HG03108 (cell line): Measurements from ENCODE around the gene STRN4.

Experiments
- ATAC-seq: cut with Tn5 transposase; IDR thresholded peaks from one replicate; pipeline ENCODE4 v1.9.1; 2021; ENCODE audit warnings: moderate library complexity; ENCODE audit not compliant: unreplicated experiment

Gene STRN4

DNA sequence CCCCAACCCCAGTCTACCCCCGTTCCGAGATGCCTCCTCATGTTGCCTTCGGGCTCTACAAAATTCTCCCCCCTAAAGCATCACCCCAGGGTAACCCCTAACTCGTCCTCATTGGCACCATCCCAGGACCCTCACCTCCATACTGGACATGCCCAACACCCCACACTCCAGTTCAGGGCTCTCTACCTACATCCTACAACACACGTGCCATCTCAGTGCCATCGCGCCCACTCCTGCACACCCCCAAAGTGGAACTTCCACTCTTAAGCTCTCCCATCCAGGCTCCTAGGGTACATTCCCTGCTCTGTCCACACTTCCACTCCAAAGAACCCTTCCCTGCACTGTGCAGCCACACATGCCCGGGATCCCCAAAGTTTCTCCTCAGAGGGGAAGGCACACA, 1.2 kb downstream of the STRN4 start:
- ATAC-seq = no peak

DNA sequence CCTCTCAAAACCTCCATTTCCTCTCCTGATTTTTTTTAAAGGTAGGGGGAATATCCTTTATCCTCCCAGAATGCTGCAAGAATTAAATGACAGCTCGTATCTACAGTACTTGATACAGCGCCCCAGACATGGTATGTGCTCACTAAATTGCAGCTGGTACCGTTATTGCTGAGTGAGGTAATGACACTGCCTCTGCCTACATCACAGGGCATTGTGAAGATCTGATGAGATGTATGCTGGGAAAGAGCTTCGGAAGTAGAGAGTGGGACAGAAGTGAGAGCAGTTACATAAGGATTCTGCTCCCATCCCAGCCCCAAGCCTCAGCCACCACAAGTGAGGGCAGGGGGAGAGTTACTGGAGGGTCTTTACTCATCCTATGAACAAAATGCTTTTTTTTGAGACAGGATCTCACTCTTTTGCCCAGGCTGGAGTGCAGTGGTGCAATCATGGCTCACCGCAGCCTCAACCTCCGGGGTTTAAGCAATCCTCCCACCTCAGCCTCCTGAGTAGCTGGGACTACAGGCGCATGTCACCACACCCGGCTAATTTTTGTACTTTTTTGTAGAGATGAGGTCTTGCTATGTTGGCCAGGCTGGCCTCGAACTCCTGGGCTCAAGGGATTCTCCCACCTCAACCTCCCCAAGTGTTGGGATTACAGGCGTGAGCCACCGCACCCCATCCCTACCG, 2.1 kb downstream of the STRN4 start:
- ATAC-seq = no peak

DNA sequence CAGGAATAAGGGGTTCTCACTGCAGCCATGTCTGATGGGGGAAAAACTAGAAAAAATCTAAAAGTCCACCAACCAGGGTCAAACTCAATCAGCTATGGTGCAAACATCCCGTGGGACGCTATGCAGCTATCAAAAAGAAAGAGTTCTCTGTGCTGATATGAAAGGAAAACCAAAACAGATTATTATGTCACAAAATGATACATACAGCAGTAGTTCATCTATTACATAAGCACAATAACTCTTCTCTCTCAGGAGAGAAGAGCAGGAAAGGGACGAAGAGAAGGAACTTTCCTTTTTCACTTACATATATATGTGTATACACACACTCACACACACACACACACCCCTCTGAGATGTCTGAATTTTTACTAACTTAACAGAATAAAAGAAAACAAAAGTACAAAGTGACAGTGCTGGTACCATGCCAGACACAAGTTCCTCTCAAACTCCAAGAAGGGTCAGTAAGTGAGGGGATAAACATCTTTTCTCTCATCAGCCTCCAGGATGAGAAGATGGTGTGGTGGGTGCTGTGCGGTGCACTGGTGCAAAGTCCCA, 3.2 kb downstream of the STRN4 start:
- ATAC-seq = no peak

DNA sequence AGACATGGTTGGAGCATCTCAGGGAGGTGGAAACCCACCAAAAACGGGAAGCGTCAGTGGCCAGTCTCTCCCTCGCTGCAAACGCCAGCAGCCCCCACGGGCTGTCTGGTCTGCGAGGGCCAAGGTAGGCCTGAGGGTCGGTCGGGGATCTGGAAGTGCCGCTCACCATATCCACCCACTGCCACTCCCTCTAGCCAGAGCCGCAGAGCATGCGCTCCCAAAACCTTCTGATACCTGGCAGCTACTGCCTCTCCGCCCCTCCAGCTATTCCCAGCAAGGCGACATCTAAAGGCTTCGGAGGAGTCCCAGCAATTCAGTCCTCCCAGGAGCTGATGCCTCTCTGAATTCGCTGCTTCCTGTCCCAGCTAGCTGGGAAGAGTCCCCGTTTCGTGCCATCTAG, 4.8 kb downstream of the STRN4 start:
- no peak for ATAC-seq

DNA sequence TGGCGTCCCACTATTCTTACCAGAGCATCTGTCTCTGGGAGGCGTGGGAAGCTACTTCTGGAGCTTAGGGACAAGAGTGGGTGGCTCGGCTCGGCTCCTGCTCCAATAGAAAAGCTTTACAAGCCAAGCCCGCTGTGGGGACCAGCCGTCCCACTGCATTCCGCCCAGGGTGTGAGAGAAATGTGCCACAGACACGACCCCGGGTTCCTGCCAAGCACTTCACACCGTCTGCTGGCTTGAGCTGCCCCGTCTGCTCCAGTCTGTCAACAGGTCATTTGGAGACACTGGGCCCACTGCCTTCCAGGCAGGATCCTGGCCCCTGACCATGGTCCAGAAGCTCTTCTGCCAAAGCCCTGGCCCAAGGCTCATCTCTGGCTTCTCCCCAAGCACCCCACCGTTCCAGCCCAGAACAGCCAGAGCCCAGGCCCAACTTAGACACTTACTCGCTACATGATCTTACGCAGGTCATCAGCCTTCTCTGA, 6.9 kb downstream of the STRN4 start:
- ATAC-seq = no peak

DNA sequence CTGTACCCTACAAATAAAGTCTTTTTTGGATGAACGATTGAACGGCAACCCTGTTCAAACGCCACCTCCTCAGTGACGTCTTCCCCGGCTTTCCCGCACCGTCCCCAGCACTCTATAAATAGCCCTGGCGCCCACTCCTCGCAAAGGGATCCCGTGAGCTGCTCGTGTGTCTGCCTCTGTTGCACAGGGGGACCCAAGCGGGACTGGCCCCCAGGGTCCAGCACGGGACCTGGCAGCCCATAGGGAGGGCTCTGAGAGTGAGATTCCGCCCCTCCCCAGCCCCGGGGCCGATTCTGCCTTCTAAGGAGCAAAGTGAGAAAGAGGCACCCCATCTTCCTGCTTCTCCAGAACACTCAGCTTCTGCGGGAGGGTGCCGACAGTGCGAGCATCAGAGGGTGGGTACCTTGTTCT, 8.5 kb downstream of the STRN4 start:
- no peak for ATAC-seq

DNA sequence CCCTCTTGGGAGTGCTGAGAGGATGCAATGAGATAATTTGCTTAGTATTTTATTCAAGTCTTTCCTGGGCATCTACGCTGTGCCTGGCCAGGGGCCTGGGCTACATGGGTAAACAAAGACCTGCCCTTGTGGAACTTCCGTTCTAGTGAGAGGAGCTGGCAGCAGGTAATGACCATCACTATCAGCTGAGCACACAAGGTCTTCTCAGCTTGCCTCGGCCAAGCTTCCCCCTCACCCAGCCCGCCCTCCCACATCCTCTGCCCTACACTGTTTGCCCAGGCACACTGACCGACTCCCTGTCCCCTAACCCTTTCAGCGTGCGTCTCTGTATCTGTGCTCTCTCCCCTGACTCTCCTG, 9.0 kb downstream of the STRN4 start:
- ATAC-seq = no peak

DNA sequence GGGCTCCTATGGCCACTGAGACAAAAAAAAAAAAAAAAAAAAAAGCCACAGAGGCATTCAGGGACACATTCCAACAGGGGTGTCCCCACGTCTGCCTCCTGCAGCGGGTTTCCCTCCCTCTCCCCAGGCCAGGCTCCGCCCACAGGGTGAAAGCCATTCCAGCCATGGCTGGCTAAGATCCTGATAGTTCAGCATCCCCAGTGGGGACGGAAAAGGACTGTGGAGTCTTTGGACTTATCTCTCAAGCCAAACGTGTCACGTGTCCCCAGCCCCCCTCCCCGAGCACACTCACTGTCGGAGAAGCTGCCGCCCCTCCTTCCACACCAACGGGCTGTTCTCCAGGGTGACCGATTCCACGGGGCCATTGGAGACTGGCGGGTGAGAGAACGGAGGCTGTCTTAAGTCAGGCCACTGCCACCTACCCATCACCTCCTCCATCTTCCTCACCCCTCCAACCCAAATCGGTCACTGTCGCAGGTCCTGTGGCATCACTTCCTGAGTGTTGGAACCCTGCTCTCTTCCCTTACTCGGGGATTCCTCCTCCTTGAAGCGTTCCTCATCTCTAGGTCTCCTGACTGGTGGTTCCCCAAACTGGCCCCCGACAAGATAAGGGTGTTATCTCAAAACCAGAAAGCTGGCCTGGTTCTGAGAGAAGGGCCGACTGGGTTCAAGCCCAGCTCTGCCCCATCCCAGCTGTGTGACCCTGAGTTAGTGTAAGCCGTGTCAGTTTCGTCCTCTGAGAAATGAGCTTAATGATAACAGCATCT, 9.5 kb downstream of the STRN4 start:
- no peak for ATAC-seq

DNA sequence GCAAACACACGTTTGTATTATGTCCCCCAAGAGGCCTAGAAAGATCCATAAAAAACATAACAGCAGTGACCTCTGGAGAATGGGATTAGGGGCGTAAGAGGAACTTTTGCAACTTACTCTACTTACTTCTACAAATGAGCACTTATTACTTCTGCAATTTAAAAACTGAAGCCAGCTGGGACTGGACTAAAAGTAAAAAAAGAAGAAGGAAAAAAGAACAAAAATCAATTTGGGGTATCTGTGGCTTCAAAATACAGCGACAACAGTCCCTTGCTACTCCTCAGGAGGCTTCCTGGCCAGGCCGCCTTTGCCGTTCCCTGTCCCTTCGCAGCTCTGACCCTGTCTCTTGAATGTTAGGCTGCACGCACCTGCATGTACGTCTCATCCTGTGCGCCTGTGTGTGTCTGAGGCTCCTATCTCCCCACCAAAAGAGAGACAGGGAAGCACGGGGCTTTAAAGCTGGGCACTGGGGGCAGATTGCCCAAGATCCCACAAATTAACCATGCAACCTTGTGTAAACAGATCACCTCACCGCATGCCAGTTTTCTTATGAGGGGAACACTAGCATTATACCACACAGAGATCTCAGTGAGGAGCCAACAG, 12.5 kb downstream of the STRN4 start:
- ATAC-seq = no peak

DNA sequence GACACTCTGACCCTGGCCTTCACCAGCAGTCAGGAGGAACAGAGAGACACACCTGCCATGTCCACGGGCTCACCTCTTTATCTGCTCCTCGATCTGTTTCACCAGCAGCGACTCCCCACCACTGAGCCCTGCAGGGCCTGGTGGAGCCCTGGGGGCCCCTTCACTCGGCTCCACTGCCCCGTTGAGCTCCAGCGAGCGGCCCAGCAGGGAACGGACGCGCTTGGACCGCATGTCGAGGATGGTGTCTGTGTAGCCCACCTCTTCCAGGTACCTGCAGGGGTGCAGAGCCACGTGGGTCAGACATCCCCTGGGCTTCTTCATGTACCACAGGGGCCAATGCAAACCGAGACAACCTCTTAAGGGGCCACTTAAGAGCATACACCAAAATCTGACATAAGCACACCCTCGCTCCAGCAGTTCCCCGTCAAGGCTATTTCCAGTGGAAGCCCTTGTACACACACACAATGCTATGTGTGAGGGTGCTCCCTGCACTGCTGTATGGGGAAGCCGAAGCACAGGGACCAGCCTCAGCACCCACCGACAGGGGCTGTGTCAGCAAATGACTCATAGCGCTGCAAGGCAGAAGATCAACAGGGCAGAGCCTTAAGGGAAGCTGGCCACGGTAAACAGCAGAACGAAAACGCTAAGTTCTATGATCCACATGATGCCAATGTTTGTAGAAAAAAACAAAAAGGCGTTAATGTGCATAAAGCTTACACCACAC, 13.1 kb downstream of the STRN4 start:
- no peak for ATAC-seq

DNA sequence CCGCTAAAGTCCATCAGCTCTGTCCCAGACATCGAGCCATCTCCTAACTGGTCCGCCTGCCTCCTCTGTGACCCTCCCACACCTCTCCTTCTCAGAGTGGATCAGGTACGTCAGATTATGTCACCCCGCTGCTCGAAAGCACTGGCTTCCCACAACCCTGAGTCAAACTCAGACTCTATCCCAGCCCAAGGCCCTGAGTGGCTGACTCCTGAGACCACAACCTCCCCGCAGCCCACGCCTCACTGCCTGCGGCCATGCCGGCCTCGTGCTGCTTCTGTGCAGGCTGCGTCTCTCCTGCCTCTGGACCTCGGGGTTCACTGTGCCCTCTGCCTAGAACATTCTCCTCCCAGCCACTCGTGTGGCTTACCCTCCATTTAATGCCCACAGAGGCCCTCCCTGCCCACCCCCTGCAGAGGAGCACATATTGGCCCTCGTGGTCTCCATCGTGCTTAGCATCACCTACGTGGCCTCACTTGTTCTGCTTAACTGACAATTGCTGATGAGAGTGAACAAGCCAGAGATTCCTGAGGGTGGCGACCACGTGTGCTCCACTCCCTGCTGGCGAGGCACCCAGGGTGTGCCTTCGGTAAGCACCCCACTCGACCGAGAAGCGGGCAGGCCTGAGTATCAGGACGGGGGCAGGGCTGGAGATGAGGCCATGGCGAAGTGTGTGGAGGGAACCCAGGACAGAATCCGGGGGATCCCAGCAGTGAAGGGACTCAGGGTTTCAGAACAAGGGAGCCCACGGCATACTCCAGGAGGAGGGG, 13.9 kb downstream of the STRN4 start:
- ATAC-seq = no peak

DNA sequence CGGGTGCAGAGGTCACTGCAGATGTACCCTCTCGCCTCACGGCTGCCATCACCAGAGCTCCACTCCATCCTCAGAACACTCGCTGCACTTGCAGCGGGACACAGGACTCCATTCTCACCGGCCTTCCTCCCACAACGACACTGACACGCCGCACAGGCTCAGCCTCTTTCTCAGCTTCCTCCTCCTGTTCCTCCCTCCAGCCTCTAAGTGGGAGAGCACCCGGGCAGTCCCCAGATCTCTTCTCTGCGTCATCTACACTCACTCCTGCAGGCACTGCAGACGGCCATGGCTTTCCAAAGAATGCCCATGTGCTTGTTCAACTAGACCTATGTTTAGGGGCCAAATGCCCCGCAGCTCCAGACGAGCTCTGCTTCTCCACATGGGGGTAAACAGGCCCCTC, 14.7 kb downstream of the STRN4 start:
- no peak for ATAC-seq

DNA sequence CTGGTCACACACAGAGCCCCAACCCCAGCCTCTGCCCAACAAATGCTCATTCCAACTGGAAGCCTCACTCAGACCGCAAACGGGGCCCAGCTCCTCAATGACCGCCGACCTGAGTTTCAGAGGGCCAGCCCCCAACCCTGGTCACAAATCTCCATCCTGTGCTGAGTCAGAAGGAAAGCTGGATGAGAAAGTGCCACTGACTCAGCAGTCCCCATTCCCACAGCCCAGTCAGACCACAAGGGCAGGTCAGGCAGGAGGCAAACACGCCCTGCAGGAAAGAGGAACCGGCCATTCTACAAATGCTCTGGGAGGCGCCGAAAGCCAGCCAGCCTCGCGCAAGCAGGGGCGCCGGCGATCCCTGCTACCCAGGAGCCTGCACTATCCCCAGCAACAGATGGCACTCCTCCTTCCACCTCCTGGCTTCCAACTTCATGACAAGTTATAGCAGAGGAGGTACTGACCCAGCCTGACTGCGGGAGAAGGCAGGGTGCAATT, 15.2 kb downstream of the STRN4 start:
- no peak for ATAC-seq

DNA sequence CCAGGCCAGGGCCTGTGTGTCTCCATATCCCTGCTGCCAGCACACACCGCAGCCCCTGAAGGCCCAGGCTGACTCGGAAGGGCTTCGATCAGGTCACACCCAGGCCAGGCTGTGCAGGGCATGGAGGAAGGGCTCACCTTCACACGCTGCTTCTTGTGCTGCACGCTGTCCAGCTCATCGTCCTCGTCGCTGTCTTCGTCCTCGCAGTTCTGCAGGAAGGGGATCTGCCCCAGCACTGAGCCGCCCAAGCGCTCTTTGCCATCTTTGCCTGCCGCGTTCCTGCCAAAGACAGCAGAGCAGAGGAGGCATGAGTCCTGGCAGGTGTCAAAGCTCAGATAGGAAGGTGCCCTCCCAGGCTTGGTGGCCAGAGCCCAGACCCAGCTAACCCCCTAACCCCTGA, 15.7 kb downstream of the STRN4 start:
- no peak for ATAC-seq

DNA sequence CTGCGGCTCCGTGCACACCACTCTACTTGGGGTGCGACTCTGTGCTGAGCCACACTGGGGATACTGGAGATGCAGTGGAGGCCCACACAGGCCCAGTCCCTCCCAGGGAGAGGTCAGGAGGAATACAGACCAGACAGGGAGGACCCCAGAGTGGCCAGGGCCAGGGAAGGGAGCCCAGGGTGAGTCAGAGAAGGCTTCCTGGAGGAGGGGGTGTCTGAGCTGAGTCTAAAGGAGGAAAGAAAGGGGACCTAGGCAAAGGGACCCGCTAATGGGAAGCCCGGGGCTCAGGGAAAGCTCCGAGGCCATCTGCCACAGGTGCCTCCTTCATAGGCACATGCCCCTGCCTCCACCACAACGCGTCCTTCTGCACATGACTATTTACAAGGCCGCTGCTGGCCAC, 16.1 kb downstream of the STRN4 start:
- ATAC-seq = no peak

DNA sequence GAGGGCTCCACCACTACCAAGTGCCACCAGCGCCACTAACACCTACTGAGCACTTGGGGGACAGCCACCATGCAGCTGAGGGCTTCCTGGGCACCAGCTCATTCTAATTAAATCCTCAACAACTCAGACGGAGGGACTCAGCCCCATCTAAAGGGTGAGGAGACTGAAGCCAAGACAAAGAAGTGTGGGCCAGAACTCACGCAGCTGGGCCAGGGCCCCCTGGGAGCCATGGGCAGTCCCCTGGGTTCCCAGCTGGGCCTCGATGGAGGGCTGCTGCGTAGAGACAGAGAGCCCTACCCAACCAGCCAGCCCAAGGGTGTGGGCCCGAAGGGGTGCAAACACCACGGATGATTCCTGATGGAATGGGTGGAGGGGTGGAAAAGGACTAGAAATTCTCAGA, 16.6 kb downstream of the STRN4 start:
- ATAC-seq = no peak

DNA sequence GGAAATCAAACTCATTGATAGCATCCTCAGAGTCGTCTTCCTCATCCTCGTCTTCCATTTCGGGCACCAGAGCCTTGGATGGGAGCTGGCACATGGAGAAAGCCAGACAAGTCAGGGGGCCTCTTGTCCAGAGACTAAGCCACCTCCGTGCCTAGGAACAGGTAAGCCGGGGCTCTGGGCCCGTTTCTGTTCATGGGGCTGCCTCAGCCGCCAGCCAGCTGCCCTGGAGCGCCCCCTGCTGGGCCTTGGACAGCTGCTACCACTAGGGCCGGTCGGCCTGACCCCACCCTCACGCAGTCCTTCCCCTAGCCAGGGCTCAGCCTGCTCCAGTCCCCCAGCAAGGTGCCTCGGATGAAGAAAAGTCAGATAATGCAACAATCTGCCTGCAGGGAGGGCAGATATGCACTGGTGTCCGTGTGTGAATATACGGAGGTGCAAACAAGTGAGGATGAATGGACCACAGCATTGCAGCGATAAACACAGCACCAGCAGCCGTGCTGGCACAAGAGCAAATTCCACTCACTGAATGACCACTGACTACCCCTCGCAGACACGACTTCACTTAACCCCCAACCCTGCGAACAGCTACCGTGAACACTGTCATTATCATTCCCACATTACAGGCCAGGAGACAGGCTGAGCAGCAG, 17.4 kb downstream of the STRN4 start:
- ATAC-seq = peak; percentile 47

DNA sequence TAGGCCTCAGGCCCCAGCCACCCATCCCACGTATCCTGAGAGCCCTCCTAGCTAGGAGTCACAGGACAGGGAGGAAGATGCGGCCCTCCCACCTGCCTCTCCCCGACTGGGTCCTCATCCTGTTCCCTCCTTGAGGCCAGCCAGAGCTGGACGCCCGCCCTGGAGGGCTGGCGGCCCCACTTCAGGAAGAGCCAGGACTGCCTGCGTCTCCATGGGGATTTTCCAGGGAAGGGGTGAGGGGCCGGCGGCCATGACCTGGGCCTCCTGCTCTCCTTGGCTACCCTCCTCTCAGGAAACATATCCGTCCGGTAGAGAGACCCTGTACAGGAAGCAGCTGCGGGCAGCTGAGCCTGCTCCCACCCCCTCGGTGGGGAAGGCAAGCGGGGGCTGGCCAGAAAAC, 18.0 kb downstream of the STRN4 start:
- no peak for ATAC-seq

DNA sequence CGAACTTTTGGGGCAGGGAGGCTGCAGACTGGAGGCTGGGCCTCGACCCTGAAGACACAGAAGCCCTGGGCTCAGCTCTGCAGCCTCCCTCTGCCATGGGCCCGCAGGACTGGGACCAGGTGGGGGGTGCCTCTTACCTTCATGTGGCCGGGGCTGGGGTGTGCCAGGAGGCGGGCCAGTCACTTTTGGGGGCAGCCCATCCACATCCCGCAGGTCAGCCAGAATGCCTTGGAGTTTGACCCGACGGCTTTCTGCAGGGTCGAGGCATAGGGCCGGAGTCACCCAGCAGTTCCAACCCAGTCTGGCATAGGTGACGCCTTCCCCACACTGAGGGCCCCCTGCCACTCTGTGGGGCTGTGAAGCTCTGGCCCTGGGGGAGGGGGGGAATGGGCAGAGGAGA, 18.5 kb downstream of the STRN4 start:
- ATAC-seq = no peak

DNA sequence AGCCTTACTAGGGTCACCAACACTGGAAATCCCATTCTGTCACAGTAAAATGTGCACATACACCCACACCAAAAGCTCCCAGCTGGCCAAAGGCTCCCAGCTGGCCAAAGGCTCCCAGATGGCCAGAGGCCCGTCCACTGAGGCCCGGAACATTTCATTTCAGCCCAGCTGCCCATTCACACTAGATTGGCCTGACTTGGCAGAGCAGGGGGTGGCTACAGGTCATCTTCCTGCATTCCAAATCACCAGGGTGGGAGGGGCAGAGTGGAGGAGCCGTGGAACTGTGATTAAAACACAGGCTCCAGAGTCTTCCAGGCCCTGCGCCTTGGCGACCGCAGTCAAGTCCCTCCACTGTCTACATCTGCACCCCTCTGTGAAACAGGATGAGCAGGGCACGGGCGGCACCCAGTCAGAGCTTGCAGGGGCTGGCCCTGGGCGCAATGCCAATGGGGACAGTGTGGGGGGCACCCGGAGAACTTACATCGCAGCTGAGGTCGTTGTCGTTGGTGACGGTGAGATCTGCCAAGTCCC, 19.2 kb downstream of the STRN4 start:
- ATAC-seq = no peak
